Mesendoderm (in vitro differentiated cells): Measurements from ENCODE around the gene UBAP2L.
A peak's percentile ranks its signal among the peaks of the same experiment; 100 is the strongest.

ENCODE experiments used
- DNase-seq: peaks from one replicate; pipeline ENCODE4 v3.0.0; 2013
- H2AK5ac ChIP-seq: 2 replicates; pipeline ENCODE4 v1.6.1; 2013; ENCODE audit warnings: low read length, inconsistent platforms
- H2BK120ac ChIP-seq: 2 replicates; pipeline ENCODE4 v1.6.1; 2013; ENCODE audit warnings: low read depth, mild to moderate bottlenecking, low read length, moderate library complexity, mixed read lengths
- H2BK15ac ChIP-seq: replicated peaks from 2 replicates; pipeline ENCODE4 v1.6.1; 2013; ENCODE audit warnings: low read depth, mild to moderate bottlenecking, moderate library complexity
- H2BK5ac ChIP-seq: 2 replicates; pipeline ENCODE4 v1.6.1; 2013; ENCODE audit warnings: low read length, inconsistent platforms
- H3K18ac ChIP-seq: 2 replicates; pipeline ENCODE4 v1.6.1; 2013; ENCODE audit warnings: mild to moderate bottlenecking, low read length, mixed read lengths
- H3K23ac ChIP-seq: one replicate; pipeline ENCODE4 v1.6.1; 2013; ENCODE audit warnings: low read length
- H3K27ac ChIP-seq: 2 replicates; pipeline ENCODE4 v1.5.1; 2013; ENCODE audit warnings: low read depth, mild to moderate bottlenecking, inconsistent platforms, low read length, moderate library complexity
- H3K27me3 ChIP-seq: 2 replicates; pipeline ENCODE4 v1.6.1; 2013; ENCODE audit warnings: low read length, control low read depth, mild to moderate bottlenecking, inconsistent platforms; ENCODE audit not compliant: insufficient read depth, poor library complexity
- H3K36me3 ChIP-seq: 2 replicates; pipeline ENCODE4 v1.6.1; 2013; ENCODE audit warnings: low read length, inconsistent platforms; ENCODE audit not compliant: control insufficient read depth, insufficient read depth
- H3K4ac ChIP-seq: one replicate; pipeline ENCODE4 v1.6.1; 2013; ENCODE audit warnings: low read depth, mild to moderate bottlenecking, low read length, moderate library complexity
- H3K4me1 ChIP-seq: 2 replicates; pipeline ENCODE4 v1.6.1; 2013; ENCODE audit warnings: low read depth, low read length, inconsistent platforms; ENCODE audit not compliant: control insufficient read depth
- H3K4me2 ChIP-seq: 2 replicates; pipeline ENCODE4 v1.6.1; 2013; ENCODE audit warnings: low read length
- H3K4me3 ChIP-seq: 2 replicates; pipeline ENCODE4 v1.5.1; 2013; ENCODE audit warnings: mild to moderate bottlenecking, low read length
- H3K56ac ChIP-seq: one replicate; pipeline ENCODE4 v1.6.1; 2013; ENCODE audit warnings: low read length
- H3K79me1 ChIP-seq: 2 replicates; pipeline ENCODE4 v1.6.1; 2013; ENCODE audit warnings: low read length, inconsistent platforms
- H3K79me2 ChIP-seq: 2 replicates; pipeline ENCODE4 v1.6.1; 2013; ENCODE audit warnings: mild to moderate bottlenecking, low read length; ENCODE audit not compliant: control insufficient read depth, insufficient read depth
- H3K9ac ChIP-seq: 2 replicates; pipeline ENCODE4 v1.6.1; 2013; ENCODE audit warnings: low read length, inconsistent platforms
- H4K5ac ChIP-seq: one replicate; pipeline ENCODE4 v1.6.1; 2013; ENCODE audit warnings: low read length
- H4K8ac ChIP-seq: one replicate; pipeline ENCODE4 v1.6.1; 2013; ENCODE audit warnings: low read depth, mild to moderate bottlenecking, control low read depth, low read length, moderate library complexity
- WGBS: extraction: QIAGEN DNeasy Blood & Tissue Kit; methylation state at CpG from one replicate; pipeline ENCODE4 v1.1.7; 2013; ENCODE audit warnings: low lambda C conversion rate, missing lambda C conversion rate; ENCODE audit not compliant: insufficient coverage; ENCODE audit errors: extremely low coverage; 5-methylcytosine and 5-hydroxymethylcytosine counted together

Gene UBAP2L

DNA sequence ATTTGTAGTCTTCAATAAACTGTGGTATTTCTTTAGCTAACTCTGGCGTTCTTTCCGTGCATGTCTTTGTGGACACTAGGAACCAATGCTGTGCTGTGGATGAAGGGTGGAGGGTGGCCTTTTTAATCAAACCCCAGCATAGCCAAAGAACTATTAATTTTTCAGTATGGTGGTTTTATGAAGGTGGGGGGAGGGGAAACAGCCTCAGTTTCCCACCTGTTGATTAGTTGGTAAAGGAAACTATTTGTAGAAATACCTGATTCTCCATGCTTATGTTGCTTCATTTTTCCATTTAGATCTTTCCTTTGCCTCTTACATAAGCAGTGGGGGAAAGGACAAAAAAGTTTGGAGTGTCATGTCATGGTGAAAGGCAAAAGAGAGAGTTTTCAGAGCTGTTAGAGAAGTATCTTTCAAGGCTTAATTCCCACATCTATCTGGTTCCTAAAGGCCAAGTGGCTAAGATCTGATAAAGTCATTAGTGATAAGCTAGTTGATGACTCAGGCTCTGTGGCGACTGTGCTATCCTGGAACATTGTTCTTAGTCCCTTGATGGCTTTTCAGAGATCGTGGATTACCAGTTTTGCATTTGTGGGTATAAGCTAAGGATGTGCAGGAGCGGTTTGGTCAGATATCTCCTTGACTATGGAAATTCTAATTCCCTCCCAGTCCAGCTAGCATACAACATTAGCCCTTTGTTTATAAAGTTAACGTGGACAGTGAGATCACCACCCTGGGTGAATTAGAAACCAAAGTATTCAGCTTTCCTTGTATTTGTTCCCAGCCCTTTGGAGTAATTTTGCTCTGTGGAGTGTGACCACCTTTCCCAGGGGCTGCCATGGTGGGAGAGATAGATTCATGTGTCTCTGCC lies 42.9 kb downstream of the UBAP2L start:
- Histone ChIP-seq H2BK120ac (no peak overlapping the region), H3K56ac (no peak overlapping the region), H3K4me3 (no peak overlapping the region), H3K79me2 (no peaks in the 10 kb centered on the region), H4K8ac (no peak overlapping the region), H3K4me2 (no peak overlapping the region), H2BK15ac (no peak overlapping the region), H3K27me3 (no peaks in the 10 kb centered on the region), H2AK5ac (no peak overlapping the region), H3K27ac (no peak overlapping the region), H4K5ac (no peak overlapping the region), H3K18ac (no peak overlapping the region), H3K4ac (no peak overlapping the region), H2BK5ac (no peak overlapping the region), H3K9ac (no peak overlapping the region), H3K23ac (no peak overlapping the region), H3K4me1 (no peaks in the 10 kb centered on the region), H3K36me3 (peaks cover 20% of the 10 kb centered on the region), H3K79me1 (peaks cover 11% of the 10 kb centered on the region)
- DNase-seq: peak; percentile 80
- WGBS: no CpG with 5 or more reads among the region's 6 CpGs

DNA sequence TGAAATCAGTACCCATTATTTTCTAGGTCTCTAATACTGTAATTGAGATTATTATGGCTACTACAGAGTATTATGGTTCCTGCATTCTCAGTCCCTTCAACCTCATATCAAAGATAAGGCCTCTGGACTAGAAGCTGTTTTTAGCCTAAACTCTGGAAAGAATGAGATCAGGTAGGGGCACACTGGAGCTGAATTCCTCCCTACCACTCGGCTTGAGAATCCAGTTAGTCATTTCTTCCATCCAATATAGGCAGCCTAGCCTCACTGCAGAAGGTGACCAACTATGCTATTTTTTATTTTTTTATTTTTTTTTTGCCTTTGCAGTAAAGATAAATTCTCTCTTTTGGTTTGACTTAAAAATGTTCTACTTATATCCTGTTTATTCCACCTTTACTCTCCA lies 43.7 kb downstream of the UBAP2L start:
- no peak overlapping the region for H3K9ac ChIP-seq
- no CpG with 5 or more reads among the region's 1 CpG for WGBS
- H3K4me3 ChIP-seq: no peak overlapping the region
- no peak overlapping the region for H2BK5ac ChIP-seq
- no peak overlapping the region for H4K5ac ChIP-seq
- no peak for DNase-seq
- H3K79me2 ChIP-seq: no peaks in the 10 kb centered on the region
- no peak overlapping the region for H2AK5ac ChIP-seq
- no peak overlapping the region for H3K4ac ChIP-seq
- H3K27ac ChIP-seq: no peak overlapping the region
- no peak overlapping the region for H3K18ac ChIP-seq
- no peak overlapping the region for H2BK15ac ChIP-seq
- no peak overlapping the region for H3K23ac ChIP-seq
- no peaks in the 10 kb centered on the region for H3K4me1 ChIP-seq
- H3K4me2 ChIP-seq: no peak overlapping the region
- no peak overlapping the region for H4K8ac ChIP-seq
- H3K79me1 ChIP-seq: peaks cover 11% of the 10 kb centered on the region
- H2BK120ac ChIP-seq: no peak overlapping the region
- no peak overlapping the region for H3K56ac ChIP-seq
- peaks cover 20% of the 10 kb centered on the region for H3K36me3 ChIP-seq
- H3K27me3 ChIP-seq: no peaks in the 10 kb centered on the region

DNA sequence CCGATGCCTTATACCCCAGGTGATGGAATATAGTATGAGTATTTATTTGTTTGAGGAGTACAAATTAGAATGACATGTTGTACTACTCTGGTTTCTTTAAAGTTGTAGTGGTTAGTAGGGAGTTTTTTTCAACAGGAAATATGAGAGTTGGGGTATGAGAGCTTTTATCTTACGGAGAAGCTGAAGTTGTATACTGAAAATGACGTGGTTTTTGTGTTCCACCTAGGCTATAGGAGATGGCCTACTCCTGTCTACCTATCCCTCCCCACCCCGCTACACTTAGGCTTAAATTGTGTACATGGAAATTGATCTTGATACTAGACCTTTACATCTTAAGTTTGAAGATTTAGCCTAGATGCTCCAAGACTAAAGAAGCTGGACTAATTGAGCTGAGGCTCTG lies 44.8 kb downstream of the UBAP2L start:
- Histone ChIP-seq H3K4me3 (no peak overlapping the region), H2BK120ac (no peak overlapping the region), H3K79me2 (no peaks in the 10 kb centered on the region), H3K18ac (no peak overlapping the region), H3K36me3 (peaks cover 12% of the 10 kb centered on the region), H3K27me3 (no peaks in the 10 kb centered on the region), H4K5ac (no peak overlapping the region), H3K56ac (no peak overlapping the region), H3K79me1 (peaks cover 9% of the 10 kb centered on the region), H4K8ac (no peak overlapping the region), H3K4me2 (no peak overlapping the region), H3K9ac (no peak overlapping the region), H2BK5ac (no peak overlapping the region), H3K4ac (no peak overlapping the region), H2AK5ac (no peak overlapping the region), H3K23ac (no peak overlapping the region), H3K27ac (no peak overlapping the region), H2BK15ac (no peak overlapping the region), H3K4me1 (no peaks in the 10 kb centered on the region)
- no peak for DNase-seq
- WGBS: no CpG with 5 or more reads among the region's 4 CpGs

GRCh38 chr1:154270833-154271232 lies 50.1 kb downstream of the UBAP2L start:
- Histone ChIP-seq H3K9ac (no peak overlapping the region), H3K4me2 (no peak overlapping the region), H3K27ac (no peak overlapping the region), H3K79me2 (peaks cover 7% of the 10 kb centered on the region), H4K5ac (no peak overlapping the region), H2AK5ac (no peak overlapping the region), H2BK120ac (no peak overlapping the region), H4K8ac (no peak overlapping the region), H3K23ac (no peak overlapping the region), H3K4ac (no peak overlapping the region), H3K4me1 (no peaks in the 10 kb centered on the region), H3K36me3 (peaks cover 3% of the 10 kb centered on the region), H3K18ac (no peak overlapping the region), H3K56ac (no peak overlapping the region), H3K27me3 (no peaks in the 10 kb centered on the region), H3K79me1 (peaks cover 7% of the 10 kb centered on the region), H3K4me3 (no peak overlapping the region), H2BK5ac (no peak overlapping the region), H2BK15ac (no peak overlapping the region)
- no peak for DNase-seq
- no CpG with 5 or more reads among the region's 5 CpGs for WGBS

DNA sequence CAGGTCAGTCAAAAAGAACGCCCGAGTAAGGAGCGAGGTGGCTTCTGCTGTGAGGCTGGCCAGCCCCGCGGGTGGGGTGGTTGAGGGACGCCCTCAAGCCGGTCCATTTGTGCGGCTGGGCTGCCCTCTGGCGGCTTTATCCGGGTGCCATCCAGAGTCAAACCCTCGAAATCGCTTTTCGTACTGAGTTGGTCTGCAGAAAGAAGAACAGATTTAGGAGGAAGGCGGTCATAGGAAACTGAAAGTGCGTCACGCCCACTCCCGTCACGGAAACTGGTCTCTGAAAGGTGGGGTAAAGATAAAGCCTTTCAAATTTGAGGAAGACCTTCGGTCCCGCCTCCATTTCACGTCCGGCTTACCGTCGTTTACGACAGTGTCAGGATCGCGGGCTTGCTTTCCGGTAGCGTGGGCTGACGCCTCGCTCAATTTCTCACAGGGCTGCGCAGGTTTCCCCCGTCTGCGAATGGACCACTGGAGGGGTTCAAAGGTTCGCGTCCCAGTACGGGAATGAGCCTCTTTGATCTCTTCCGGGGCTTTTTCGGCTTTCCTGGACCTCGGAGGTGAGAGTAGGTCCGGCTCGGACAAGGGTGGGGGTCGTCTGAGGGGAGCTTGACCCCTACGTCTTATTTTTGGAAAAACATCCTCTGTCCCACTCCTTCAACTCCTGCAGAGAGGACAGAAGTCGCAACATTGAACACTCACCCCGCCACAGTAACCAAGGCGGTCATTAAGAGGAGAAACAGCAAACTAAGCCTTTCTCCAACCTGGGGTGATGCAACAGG lies 51.7 kb downstream of the UBAP2L start, which contains the start of gene HAX1:
Gene HAX1 (plus strand): TSS at position 413 of the 782 bp plus-strand sequence. CDS start 95 bp downstream, at position 508.
- Histone ChIP-seq H2BK5ac (peak within 1 kb of the TSS; percentile 21), H3K27ac (peak within 1 kb of the TSS; percentile 63), H3K9ac (peak within 1 kb of the TSS; percentile 100), H3K56ac (peak within 1 kb of the TSS; percentile 97), H4K8ac (no peak within 1 kb of the TSS), H3K27me3 (no peaks in the 10 kb centered on the region), H3K79me1 (peaks cover 7% of the 10 kb centered on the region), H3K4me3 (peak within 1 kb of the TSS; percentile 73), H3K18ac (peak within 1 kb of the TSS; percentile 86), H3K4me2 (peak within 1 kb of the TSS; percentile 97), H3K36me3 (peaks cover 3% of the 10 kb centered on the region), H2BK15ac (no peak within 1 kb of the TSS), H2BK120ac (no peak within 1 kb of the TSS), H3K4me1 (no peaks in the 10 kb centered on the region), H3K23ac (no peak within 1 kb of the TSS), H3K4ac (peak within 1 kb of the TSS; percentile 87), H3K79me2 (peaks cover 7% of the 10 kb centered on the region), H4K5ac (peak within 1 kb of the TSS; percentile 87), H2AK5ac (peak within 1 kb of the TSS; percentile 98)
- WGBS: no CpG with 5 or more reads among the region's 47 CpGs
- DNase-seq: peak; percentile 98
